Measurements from ENCODE around the gene PRKG1.
A peak's percentile ranks its signal among the peaks of the same experiment; 100 is the strongest.
"Not testable (repeated sequence)": the region's sequence is repeated elsewhere in the genome, so short reads cannot be mapped to it uniquely, and the experiment has no call there.

Gene PRKG1

DNA sequence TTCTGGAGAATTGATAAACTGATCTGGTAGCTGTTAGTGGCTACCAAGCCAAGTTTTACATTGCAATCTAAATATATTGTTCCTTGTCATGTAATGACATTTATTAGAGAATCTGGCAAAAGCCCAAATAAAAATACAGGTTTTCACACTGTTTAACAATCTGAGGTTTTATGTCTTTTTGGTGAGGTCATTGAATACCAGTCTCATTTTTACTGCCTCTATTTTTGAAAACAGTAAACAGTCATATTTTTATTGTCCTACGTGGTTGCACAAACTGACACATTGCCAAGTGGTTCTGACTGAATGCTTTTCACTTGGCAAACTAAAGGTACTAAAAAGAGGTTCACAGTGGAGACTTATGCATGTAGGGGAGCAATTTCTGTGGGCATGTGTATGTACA lies 157.5 kb downstream of the PRKG1 start:
- no peak for DNase-seq

DNA sequence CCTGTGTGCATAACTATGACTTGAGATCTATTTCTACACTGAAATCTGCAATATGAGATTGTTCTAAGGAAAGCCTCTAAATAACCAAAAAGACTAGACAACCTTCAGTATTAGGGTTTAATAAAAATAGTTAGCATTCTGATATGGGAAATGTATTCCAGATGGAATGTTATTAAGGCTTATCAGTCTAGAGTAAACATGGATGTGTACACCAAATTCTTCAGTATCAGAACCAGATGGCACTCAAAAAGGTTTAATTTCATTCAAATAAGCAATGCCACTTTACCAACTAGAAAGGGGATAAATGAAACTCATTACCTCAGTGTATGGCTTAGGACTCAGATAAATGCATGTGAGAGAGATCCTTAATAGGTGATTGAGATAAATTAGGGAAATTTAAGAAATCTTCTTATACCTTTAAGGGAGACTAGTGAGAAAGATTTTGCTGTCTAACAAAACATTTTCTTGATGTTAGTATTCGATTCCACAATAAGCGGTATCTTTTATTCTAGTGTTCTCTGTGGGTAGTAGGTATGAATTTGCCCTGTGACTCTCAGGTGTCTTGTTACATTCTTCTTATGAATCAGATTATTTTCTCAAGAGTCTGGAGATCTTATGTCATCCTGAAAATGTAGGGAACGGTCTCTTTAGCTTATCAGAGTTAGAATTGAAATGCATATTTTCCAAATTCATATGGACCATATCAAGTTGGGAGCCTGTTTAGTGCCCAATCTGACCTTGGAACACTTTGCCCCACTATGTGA lies 159.2 kb downstream of the PRKG1 start:
- no peak for DNase-seq

DNA sequence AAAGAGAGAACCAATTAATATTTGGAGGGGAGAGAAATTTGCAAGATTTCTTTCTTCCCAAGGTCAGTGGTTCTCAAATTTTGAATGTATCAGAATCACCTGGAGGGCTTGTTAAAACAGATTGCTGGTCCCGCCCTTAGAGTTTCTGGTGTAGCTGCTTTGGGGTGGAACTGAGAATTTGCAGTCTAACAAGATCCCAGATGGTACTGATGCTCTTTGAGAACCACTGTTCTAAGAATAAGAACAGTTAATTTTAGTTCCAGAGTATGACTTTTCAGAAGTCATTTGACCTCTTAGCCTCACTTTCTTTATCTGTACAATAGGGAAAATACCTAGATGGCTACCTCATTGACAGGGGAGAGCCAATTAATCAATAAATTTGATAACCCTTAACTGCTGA lies 161.6 kb downstream of the PRKG1 start:
- no peak for DNase-seq

DNA sequence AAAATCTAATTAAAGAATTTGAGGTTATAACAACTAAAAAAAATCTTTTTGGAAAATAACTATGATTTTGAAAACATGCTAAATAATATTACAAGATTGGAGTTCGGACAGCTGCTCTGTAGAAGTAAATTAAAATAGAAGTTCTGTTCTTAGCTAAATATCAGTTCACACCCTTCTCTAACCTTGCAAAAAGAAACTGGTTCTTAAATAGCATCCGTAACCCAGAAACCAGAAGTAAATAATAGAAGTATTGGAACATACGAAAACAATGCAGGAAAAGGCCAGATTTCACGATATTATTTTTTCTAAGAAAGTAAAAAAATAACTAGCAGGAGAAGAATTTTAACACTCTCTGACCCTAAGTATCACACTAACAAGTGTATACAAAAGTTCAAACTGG lies 164.7 kb downstream of the PRKG1 start:
- DNase-seq: no peak

DNA sequence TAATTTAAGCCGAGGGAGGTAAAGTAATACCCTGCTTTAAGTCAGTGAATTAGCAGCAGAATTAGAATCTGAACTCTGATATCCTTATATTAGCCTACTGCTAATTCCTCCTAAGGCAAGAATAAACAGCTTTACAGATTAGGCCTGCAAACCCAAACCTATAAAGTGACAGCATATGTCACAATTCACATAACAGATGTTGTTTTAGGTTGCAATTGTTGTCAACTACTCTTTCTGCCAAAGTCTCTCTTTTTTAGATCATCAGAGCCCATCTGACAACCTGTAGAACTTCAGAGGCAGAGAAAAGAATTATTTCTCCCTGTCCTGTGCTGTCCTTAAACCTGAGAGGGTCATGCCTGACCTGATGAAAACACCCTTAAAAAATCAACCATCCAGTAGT lies 167.2 kb downstream of the PRKG1 start:
- DNase-seq: no peak

DNA sequence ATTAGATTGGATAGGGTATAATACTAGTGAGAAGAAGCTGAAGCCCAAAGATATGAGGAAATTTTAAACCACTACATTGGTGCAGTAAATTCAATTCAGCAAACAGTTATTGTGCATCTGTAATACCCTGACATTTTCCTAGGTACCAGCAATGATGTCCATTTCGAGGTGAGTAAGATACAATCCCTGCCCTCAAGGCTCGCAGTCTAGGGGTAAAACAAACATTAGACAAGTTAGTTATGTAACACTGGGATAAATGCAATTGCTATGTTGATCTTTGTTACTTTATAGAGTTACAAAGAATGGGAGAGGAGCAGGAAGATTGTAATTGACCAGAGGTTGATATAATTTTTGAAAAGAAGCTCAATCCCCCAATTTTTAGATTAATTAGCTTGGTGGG lies 168.1 kb downstream of the PRKG1 start:
- DNase-seq: no peak

DNA sequence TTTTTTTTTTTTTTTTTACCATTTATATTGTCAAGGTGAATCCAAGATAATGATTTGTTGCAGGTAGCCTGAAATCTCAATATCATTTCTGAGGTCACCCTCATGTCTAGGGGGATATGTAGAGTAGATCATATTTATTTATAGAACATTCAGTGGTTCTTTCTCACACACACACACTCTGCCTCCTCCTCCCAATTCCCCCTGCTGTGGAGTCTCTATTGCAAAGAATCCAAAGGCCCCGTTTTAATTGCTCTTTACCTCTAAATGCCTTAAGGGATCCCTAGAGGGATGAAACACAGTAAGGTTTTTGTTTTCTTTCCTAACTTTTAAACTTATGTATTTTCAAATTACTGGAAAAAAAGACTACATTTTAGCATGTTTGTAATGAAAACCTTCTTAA lies 170.0 kb downstream of the PRKG1 start:
- no peak for DNase-seq

DNA sequence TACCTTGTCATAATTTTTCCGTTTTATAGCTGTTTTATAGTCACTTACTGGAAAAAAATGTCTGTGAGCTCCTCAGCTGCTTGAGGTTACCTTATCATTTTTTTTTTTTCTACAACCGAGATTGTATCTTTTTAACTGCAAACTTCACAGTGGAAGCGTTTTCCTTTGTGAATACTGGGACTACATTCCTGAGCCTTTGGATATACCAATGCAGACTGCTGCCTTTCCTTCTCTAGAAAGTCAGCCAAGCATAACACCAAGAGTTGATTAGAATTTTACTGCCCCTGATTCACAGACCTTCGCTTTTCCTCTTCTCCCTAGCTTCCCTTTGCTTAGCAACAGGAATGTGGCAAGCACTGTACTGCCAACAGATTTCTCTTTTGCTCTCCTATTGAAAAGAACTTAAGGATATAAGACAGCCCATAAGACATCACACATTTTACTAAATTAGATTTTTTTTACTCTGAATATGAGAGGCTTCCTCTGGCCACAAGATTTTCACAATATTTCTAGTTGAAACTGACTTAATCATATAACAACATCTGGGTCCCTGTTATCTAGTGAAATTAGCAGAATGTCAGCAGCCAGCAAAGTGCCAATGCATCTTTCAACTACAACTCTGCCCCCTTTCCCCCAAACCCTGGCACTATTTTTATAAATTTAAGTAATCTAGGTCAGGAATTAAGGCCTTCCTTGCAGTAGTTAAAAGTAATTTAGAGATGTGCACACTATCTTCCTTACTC lies 170.6 kb downstream of the PRKG1 start:
- peak; percentile 90 for DNase-seq

DNA sequence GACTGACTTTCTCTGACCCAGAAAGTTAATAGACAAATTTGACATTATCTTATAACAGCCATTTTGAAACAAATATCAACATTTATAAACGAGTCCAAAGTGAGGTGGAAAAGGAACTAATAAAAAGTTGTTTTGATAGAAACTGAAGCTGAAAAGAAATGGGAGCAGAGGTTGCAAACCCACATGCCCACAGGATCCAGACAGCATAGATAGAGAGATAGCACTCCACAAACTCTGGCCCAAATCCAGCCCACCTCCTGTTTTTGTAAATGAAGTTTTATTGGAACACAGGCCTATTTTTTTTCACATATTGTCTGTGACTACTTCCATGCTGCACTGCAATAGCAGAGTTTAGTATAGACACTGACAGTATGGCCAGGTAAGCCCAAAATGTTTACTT lies 171.9 kb downstream of the PRKG1 start:
- DNase-seq: no peak

DNA sequence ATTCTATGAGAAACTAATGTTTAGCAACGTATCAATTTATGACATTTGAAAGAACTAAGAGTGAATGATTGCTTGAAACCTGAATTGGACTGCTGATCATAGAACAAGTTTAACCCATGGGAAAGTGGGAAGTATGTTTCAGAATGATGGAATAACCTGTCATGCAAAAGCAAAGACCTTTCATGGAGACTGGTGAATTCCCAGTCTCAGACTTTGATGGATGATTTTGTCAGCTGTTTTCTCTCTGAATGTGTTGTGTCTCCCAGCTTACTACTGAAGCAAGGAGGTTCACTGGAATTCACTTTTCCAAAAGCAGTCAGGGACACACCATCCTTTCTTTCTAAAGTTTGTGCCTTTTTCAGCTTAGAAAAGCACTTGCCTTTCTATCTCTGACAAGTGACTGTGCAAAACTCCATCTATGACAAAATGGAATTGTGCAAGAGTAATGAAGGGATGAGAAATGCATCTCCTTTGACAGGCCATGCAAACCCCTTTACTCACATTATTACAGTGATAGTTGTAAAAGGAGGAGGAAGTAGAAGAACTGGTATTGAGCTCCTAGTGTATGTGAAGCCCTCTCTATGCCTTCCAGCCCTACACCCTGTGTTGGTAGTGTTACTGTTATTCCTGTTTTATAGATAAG lies 176.1 kb downstream of the PRKG1 start:
- DNase-seq: peak; percentile 17

DNA sequence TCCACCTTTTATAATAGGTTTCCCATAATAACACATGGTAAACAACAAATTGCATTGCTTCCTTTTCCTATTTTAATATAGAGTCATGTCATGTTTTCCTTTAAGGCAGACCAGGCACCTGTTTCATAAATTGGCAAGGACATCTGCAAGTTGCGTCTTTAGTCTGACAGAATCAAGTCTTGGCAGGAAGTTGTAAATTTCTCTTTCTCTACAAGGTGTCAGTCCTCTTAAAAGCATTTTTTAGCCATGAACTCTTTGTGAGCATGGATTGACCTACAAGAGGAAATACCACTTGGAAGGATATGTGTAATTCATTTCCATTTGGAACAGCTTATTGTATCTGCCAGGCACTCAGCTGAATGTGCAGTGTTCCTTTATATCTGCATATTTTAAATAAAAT lies 176.8 kb downstream of the PRKG1 start:
- DNase-seq: peak; percentile 40

DNA sequence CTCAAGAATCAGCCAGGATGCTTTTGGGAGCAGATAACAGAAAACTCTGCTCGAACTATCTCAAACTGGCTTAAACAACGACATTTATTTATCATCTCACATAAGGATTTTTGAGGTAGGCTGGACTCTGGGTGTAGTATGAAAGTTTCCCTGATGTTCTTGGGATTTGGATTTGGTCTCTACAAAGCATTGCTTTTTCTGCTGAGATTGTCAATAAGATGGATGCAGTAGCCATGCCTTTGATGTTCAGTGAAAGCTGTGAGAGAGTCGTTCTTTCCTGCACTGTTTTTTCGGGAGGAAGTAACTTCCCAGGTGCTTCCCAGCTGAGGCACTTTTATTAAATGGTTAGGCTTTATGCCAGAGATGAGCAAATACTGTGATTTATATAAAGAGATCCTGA lies 181.1 kb downstream of the PRKG1 start:
- DNase-seq: no peak

DNA sequence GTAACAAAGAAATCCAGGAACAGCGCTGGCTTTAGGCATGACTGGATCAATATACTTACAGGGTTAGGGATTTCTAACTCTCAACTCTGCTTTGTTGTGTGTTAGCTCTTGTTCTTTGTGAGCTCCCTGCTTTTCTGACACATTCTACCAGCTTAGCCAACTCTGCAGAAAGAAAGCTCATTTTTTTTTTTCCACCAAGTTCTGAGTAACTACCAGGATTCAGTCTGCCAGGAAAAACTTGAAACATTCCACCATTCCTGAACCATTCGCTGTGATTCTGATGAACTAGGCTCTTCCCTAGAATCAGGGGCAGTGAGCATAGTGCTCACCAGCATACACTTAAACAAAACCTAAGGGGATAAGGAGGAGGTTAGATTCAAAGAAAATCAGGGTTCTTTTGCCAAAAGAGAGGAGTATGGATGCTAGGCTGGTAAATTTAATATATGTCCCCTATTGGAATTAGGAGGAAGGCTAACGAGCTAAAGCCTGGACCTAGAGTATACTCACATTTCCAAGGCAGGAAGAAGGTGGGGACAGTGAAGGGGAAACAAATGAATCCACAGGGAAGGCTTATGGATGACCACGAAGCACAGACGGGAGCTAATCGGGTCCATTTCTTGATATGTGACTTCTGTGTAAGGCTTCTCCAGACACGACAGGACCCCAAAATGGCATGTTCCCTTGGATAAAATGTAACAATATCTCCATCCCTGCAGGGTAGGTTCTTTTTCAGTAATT lies 183.4 kb downstream of the PRKG1 start:
- no peak for DNase-seq

DNA sequence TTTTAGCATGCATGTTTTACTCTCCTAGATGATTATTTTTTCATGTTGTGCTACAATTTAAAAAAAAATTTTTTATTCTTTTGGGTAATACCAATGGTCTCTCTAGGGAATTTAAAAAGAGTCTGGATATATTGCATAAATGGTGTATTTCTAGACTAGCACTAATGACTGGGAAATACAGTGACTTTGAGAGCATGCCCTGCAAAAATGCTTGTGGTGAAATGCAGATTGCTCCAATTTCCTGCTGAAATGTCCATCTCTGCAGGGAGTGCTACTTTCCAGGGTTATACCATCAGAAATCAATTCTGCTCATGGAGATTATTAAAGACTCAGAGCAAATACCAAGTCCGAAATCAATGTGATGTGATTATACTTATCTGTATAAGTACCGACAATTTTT lies 186.1 kb downstream of the PRKG1 start:
- no peak for DNase-seq

DNA sequence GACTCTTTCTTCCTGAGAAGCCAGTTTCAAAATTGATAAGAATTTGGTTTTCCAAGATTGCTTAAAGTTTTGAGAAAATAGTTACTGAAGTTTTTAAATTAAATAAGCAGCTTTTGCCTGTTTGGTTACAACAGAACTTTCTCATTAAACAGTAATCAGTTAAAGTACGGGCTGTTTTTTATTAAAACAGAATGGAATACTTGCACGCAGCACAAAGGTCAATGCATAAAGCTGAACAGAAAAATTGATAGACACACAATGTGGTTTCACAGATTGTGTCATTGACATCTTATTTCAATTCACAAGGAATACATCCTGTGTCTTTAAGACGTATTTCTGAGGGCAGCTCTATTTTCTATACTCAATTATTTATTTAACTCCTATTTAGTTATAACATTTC lies 192.2 kb downstream of the PRKG1 start:
- no peak for DNase-seq

DNA sequence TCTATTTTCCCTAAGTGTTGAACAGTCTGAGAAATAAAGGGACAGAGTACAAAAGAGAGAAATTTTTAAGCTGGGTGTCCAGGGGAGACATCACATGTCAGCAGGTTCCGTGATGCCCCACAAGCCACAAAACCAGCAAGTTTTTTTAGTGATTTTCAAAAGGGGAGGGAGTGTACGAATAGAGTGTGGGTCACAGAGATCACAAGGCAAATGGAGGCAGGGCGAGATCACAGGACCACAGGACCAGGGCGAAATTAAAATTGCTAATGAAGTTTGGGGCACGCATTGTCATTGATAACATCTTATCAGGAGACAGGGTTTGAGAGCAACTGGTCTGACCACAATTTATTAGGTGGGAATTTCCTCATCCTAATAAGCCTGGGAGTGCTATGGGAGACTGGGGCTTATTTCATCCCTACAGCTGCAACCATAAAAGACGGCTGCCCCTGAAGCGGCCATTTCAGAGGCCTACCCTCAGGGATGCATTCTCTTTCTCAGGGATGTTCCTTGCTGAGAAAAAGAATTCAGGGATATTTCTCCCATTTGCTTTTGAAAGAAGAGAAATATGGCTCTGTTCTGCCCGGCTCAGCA lies 193.8 kb downstream of the PRKG1 start:
- DNase-seq: not testable (repeated sequence)

DNA sequence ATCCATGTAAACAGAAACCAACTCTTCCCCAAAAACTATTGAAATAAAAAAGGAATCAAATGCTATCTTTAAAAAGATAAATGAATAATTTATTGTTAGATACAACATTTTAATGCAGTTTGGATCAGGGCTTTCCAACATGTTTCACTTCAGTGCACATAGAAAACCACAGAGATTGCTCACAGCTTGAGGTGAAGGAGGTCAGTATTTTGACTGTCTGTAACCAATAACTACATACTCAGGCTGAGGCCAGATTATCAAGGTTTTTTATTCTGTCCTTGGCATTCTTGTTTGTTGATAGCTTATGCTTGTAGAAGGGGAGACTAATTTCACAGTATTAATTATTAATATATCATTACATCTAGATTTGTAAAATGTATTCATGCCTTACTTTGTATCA lies 195.5 kb downstream of the PRKG1 start:
- peak; percentile 48 for DNase-seq

DNA sequence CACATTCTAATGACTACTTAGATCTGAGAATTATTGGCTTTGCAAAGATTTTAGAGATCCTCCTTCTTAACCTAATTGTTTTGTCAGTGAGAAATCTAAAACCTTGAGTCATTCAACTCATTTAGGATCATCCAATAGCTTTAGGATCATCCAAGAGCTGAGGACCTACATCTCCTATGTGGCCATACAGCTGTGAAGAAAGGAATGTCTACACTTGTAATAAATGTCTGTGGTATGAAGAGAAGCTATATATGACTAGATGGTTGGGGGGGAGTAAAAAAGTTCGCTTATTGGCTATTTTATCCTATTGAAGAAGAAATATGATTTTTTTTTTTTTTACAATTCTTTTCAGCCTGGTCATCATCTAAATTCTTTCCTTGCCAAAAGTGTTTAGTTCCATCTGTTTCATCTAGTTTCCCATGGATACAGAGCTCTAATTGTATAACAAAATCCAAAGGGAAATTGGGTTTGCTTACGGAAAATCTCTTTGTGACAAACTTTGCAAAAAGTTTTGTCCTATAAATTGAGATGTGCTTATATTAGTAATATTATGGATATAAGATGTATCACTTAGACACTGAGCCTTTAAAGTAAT lies 196.7 kb downstream of the PRKG1 start:
- DNase-seq: no peak

DNA sequence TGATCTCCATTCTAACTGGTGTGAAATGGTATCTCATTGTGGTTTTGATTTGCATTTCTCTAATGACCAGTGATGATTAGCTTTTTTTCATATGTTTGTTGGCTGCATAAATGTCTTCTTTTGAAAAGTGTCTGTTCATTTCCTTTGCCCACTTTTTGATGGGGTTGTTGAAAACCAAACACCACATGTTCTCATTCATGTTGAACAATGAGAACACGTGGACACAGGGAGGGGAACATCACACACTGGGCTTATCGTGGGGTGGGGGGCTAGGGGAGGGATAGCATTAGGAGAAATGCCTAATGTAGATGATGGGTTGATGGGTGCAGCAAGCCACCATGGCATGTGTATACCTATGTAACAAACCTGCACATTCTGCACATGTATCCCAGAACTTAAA lies 197.8 kb downstream of the PRKG1 start:
- DNase-seq: not testable (repeated sequence)

DNA sequence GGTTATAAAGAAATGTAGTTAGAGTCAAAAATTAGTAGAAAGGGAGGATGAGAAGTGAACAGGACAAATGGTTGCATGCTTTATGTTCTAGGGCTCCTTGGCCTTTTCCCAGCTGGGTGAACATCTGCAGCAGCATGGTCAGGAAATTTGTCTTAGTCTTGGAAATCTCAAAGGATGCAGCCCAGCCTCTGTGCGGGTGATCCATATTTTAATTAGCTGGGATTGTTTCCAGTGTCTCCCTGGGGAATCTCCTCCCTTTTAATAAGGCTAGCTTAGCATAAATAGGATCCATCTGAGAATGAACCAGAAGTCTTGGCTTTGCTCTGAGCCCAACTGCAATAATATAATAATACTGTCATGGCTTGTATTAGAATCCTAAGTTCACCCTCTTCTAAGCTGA lies 198.3 kb downstream of the PRKG1 start:
- no peak for DNase-seq

DNA sequence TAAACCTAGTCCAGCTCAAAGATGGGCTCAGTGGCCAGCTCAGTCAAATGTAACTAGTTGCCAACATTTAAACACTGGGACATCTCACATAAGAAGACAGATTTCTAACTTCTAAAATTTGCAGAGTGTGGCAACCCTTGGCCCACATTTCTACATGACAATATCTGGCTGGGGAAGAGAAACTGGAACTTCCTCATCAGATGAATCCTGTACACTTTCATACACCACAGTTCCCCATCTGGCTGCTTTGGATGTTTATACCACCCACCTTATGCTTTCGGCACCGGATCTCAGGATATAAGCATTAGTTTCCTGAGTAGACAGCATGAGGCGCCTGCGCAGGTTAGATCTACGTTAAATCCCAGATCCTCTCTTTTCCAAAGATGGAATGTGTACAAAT lies 199.3 kb downstream of the PRKG1 start:
- DNase-seq: no peak

DNA sequence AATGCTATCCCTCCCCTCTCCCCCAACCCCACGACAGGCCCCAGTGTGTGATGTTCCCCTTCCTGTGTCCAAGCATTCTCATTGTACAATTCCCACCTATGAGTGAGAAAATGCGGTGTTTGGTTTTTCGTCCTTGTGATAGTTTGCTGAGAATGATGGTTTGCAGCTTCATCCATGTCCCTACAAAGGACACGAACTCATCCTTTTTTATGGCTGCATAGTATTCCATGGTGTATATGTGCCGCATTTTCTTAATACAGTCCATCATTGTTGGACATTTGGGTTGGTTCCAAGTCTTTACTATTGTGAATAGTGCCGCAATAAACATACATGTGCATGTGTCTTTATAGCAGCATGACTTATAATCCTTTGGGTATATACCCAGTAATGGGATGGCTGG lies 201.8 kb downstream of the PRKG1 start:
- not testable (repeated sequence) for DNase-seq

DNA sequence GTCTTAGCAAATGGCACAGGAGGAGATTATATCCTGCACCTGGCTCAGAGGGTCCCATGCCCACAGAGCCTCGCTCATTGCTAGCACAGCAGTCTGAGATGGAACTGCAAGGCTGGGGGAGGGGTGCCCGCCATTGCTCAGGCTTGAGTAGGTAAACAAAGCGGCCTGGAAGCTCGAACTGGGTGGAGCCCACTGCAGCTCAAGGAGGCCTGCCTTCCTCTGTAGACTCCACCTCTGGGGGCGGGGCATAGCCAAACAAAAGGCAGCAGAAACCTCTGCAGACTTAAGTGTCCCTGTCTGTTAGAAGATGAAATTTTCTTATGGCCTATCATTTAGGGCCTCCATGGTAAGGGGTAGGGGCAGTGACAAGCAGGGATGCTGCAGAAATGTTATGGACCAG lies 207.1 kb downstream of the PRKG1 start:
- DNase-seq: not testable (repeated sequence)
